ENCODE measurements around the gene ZNF106.

Gene ZNF106

GRCh38 chr15:42404461-42405235 lies 86.3 kb downstream of the ZNF106 start:
- DNase-seq, result no peak

DNA sequence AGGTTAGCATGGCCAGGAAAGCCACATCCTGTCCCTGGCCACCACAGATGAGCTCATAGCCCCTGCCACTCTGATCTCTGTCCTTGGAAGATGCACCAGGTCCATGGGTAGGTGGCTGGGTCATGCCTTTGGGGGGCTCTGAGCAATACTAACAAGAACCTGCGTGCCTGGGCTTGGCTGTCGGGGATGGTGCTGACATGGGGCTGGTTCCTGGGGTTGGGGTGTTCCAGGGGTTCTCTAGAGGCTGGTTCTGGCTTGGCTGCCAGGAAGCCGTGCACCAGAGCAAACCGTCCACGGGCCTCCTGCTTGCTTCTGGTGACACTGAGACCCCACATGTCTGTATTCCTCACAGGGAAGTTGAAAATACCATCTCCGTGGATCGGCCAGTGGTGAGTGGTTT lies 87.6 kb downstream of the ZNF106 start:
- DNase-seq, result no peak

DNA sequence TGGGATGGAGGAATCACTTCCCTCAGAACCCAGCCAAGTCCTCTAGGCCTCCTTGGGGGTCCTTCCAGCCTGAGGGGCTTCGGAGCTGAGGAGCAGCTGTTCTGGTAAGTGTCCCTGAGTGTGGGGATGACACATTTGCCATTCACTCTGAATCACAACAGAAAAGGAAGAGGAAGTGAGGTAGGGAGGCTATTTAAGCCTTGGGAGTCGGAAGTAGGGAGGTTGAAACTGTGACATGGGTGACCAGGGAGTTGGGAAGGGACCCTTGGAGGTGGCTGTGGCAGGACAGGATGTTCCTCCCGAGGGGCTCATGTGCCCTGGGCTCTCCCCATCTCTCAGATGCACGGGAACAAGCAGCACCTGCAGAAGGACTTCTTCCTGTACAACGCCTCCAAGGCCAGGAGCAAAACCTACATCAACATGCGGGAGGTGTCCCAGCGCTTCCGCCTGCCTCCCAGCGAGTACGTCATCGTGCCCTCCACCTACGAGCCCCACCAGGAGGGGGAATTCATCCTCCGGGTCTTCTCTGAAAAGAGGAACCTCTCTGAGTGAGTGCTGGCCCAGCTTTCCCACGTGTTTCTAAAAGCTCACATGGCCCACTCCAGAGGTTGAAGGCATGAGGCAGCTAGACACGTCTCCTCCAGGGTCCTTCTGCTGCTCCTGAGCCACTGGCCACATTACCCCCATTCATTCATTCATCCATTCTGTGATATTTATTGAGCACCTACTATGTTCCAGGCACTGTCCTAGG lies 88.3 kb downstream of the ZNF106 start:
- DNase-seq, result no peak

- DNase-seq, result no peak
These were observed 89.1 kb downstream of the ZNF106 start for GRCh38 chr15:42401544-42402454.

GRCh38 chr15:42395838-42396237 lies 95.1 kb downstream of the ZNF106 start:
- DNase-seq, result no peak

- DNase-seq, result no peak
These were observed 96.8 kb downstream of the ZNF106 start for GRCh38 chr15:42394106-42394505.

DNA sequence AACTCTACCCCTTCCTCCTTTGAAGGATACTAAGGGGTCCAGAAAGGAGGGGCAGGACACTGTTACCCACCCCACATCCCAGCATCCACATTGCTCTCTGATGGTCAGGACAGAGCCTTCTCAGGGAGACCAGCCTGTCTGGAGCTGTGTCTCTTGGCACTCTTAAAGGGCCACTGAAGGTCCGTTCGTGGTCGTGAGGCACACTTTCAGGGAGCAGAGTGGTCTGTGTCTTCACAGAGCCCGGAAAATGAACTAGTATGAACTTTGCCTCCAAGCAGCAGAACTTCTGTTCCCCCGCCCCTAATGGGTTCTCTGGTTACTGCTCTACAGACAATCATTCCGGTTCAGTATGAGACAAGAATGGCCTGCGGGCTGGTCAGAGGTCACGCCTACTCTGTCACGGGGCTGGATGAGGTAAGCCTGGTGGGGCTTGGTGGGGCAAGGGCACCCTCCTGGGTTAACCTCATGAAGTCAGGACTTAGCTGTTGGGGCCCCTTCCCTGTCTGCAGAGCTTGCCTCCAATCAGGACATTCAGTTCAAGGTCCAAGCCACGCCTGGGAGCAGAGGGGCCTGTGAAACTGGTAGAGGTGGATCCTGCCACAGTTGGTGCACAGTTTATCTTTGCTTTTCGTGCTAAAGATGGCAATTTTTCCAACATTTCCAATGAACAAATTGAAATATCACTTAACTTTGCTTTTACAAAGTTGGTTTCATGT lies 98.5 kb downstream of the ZNF106 start:
- no peak for DNase-seq

GRCh38 chr15:42387603-42388002 lies 103.3 kb downstream of the ZNF106 start:
- DNase-seq, result no peak

GRCh38 chr15:42385980-42386700 lies 104.8 kb downstream of the ZNF106 start:
- DNase-seq, result no peak

GRCh38 chr15:42385206-42385979 lies 105.5 kb downstream of the ZNF106 start:
- no peak for DNase-seq

DNA sequence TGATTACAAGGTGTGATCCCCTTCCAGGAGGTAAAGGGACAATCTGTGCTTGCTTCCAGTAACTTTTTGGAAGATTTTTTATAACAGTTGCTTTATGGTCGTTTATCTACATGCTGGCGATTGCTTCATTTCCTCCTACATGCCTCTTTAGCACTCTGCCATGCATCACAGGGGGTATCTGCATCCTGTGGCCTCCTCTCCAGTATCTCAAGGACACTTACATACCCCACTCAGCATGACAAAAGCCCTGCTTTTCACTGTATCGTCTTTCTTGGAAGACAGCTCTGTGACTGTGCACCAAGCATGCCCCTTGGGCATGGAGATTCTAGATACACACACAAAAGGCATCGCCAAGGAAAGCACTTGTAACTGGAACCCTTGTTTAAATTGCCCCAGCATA lies 106.3 kb downstream of the ZNF106 start:
- no peak for DNase-seq

- DNase-seq, result no peak
These were observed 112.9 kb downstream of the ZNF106 start for GRCh38 chr15:42378011-42378410.

GRCh38 chr15:42375941-42376340 lies 115.0 kb downstream of the ZNF106 start:
- no peak for DNase-seq

- DNase-seq, result no peak
These were observed 115.7 kb downstream of the ZNF106 start for GRCh38 chr15:42375252-42375651.

GRCh38 chr15:42374810-42375209 lies 116.1 kb downstream of the ZNF106 start:
- DNase-seq, result no peak

GRCh38 chr15:42373936-42374335 lies 117.0 kb downstream of the ZNF106 start:
- DNase-seq, result no peak

GRCh38 chr15:42373274-42373673 lies 117.7 kb downstream of the ZNF106 start:
- no peak for DNase-seq

DNA sequence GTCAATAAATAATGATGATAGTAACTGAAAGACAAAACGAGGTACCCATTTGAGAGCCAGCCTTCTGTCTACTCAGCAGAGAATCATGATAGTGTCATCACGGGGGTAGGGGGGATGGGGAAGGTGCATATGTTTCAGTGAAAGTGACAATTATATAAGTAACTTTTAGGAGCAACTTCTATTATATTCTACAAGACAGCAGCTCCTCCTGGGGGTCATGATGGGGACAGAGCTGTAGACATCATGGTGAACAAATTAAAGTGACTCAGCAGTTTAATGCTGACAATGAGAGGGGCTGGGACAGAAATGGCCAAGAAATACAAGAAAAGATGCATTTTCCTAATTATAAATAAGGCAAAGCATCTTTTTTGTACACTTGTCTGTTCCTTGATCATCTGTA lies 119.8 kb downstream of the ZNF106 start:
- DNase-seq, result no peak

DNA sequence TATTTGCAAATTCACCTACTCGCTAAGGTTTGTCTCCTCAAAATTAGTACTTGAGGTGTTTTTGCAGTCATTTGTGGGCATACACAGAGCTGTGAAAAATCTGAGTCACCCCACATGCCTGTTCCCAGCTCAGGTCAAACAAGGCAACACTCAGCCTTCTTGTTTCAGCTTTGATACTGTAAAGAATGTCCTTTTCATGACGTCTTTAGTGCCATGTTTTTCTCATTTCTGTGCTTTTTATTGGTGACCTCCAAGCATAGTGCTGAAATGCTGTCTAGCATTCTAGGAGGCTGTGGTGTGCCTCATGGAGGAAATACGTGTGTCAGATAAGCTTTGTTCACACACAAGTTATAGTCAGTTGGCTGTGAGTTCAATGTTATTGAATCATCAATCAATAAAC lies 122.8 kb downstream of the ZNF106 start:
- DNase-seq, result no peak

DNA sequence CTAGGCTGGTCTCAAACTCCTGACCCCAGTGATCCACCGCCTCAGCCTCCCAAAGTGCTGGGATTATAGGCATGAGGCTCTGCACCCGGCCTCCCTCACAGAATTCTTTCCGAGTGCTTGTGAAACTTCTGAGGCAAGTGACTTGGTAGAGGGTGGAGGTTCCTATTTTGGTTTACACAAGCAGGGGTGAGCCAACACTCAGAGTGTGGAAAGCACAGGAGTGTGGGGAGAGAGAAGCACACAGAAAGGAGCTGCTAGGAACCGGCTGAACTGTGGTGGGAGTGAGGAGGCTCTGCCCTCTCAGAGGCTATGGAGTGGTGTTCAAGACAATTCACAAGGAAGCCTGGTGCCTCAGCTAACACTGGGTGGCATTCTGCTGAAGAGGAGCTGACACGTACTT lies 123.9 kb downstream of the ZNF106 start:
- DNase-seq, result no peak

DNA sequence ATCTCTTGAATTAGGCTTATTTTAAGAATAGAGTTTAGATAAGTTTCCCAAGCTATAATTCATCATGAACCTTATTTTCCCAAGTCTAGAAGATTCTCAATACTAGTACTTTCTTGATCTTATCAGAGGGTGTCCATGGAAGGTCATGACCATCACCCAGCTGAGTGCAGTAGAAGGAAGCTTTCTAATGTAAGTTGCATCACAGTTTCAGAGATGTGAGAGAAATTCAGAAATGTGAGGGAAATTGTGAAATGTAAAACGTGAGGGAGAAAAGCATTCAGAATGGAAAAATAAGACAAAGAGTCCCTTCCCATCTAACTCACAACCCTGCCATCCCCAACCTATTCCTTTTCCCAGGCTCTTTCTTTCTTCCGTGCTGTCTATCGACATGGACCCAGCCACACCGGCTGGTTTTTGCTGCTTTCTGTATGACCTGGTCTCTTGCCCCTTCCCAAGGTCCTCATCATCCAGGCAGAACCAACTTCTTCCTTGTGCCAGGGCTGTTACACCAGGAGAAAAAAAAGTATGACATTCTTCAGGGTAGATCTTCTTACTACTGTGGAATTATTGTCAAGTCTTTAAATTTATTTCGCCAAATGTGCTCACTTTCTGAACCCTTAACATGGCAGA lies 124.9 kb downstream of the ZNF106 start:
- no peak for DNase-seq

Data from NCI-H1092 treated with DMSO at 0.1 percent for 48 hours (cell line).